ENCODE data around the gene TMEM117.

- TF ChIP-seq, protein P1, sequence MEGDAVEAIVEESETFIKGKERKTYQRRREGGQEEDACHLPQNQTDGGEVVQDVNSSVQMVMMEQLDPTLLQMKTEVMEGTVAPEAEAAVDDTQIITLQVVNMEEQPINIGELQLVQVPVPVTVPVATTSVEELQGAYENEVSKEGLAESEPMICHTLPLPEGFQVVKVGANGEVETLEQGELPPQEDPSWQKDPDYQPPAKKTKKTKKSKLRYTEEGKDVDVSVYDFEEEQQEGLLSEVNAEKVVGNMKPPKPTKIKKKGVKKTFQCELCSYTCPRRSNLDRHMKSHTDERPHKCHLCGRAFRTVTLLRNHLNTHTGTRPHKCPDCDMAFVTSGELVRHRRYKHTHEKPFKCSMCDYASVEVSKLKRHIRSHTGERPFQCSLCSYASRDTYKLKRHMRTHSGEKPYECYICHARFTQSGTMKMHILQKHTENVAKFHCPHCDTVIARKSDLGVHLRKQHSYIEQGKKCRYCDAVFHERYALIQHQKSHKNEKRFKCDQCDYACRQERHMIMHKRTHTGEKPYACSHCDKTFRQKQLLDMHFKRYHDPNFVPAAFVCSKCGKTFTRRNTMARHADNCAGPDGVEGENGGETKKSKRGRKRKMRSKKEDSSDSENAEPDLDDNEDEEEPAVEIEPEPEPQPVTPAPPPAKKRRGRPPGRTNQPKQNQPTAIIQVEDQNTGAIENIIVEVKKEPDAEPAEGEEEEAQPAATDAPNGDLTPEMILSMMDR (tag by site-specific recombination; IDR thresholded peaks at IDR 0.05), result no peak
- TF ChIP-seq SALL2 (tag by site-specific recombination; IDR thresholded peaks at IDR 0.05; ENCODE audit: borderline replicate concordance) (no peak), ZNF157 (tag by site-specific recombination; IDR thresholded peaks at IDR 0.05) (no peak), ZNF792 (tag by site-specific recombination; IDR thresholded peaks at IDR 0.05) (no peak)
- TF ChIP-seq, protein P2, sequence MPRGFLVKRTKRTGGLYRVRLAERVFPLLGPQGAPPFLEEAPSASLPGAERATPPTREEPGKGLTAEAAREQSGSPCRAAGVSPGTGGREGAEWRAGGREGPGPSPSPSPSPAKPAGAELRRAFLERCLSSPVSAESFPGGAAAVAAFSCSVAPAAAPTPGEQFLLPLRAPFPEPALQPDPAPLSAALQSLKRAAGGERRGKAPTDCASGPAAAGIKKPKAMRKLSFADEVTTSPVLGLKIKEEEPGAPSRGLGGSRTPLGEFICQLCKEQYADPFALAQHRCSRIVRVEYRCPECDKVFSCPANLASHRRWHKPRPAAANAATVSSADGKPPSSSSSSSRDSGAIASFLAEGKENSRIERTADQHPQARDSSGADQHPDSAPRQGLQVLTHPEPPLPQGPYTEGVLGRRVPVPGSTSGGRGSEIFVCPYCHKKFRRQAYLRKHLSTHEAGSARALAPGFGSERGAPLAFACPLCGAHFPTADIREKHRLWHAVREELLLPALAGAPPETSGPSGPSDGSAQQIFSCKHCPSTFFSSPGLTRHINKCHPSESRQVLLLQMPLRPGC (tag by site-specific recombination; IDR thresholded peaks at IDR 0.05), result no peak
Observed at GRCh38 chr12:44372259-44372658, 536.4 kb downstream of the TMEM117 start.
